SIG-M5 treated with dmso at 0.1 percent for 504 hours (cell line): Measurements from ENCODE around the gene GMDS.
"Not testable (repeated sequence)": the region's sequence is repeated elsewhere in the genome, so short reads cannot be mapped to it uniquely, and the experiment has no call there.

ENCODE experiments used
- DNase-seq: peaks from one replicate; lab custom pipeline; 2025; ENCODE audit not compliant: unreplicated experiment; lab: John Stamatoyannopoulos, UW

GMDS gene

GRCh38 chr6:1761477-1761877 lies 483.9 kb downstream of the GMDS start:
- no peak for DNase-seq

- DNase-seq: no peak
Observed at GRCh38 chr6:1760876-1761275, 484.5 kb downstream of the GMDS start.

GRCh38 chr6:1759870-1760269 lies 485.5 kb downstream of the GMDS start:
- no peak for DNase-seq

GRCh38 chr6:1758076-1758679 lies 487.2 kb downstream of the GMDS start:
- DNase-seq: no peak

GRCh38 chr6:1757131-1757530 lies 488.3 kb downstream of the GMDS start:
- no peak for DNase-seq

GRCh38 chr6:1756472-1757129 lies 488.8 kb downstream of the GMDS start:
- no peak for DNase-seq

GRCh38 chr6:1751063-1751462 lies 494.3 kb downstream of the GMDS start:
- DNase-seq: not testable (repeated sequence)

- DNase-seq: no peak
Observed at GRCh38 chr6:1749041-1749440, 496.4 kb downstream of the GMDS start.

GRCh38 chr6:1747531-1747930 lies 497.9 kb downstream of the GMDS start:
- DNase-seq: no peak

- DNase-seq: no peak
Observed at GRCh38 chr6:1747003-1747402, 498.4 kb downstream of the GMDS start.

- DNase-seq: no peak
Observed at GRCh38 chr6:1745814-1746213, 499.6 kb downstream of the GMDS start.

GRCh38 chr6:1744543-1744942 lies 500.9 kb downstream of the GMDS start:
- no peak for DNase-seq

GRCh38 chr6:1739680-1740079 lies 505.7 kb downstream of the GMDS start:
- DNase-seq: peak; percentile 10

GRCh38 chr6:1739220-1739619 lies 506.2 kb downstream of the GMDS start:
- no peak for DNase-seq

- no peak for DNase-seq
Observed at GRCh38 chr6:1738558-1739081, 506.8 kb downstream of the GMDS start.

- no peak for DNase-seq
Observed at GRCh38 chr6:1737463-1738311, 507.7 kb downstream of the GMDS start.

- DNase-seq: no peak
Observed at GRCh38 chr6:1736346-1737105, 508.9 kb downstream of the GMDS start.

- no peak for DNase-seq
Observed at GRCh38 chr6:1735239-1735803, 510.1 kb downstream of the GMDS start.

GRCh38 chr6:1730882-1731281 lies 514.5 kb downstream of the GMDS start:
- no peak for DNase-seq

GRCh38 chr6:1729750-1730140 lies 515.7 kb downstream of the GMDS start:
- DNase-seq: no peak
